Activated gamma-delta T cell (primary cell): ENCODE measurements around the gene PRCP.

Experiments used
- DNase-seq: peaks from one replicate; lab custom pipeline; 2025; lab: John Stamatoyannopoulos, UW

Gene PRCP

GRCh38 chr11:82782825-82783374 lies 117.3 kb downstream of the PRCP start:
- no peak for DNase-seq

- DNase-seq = no peak
These were observed 121.5 kb downstream of the PRCP start for GRCh38 chr11:82778776-82779175.

- DNase-seq = no peak
These were observed 123.9 kb downstream of the PRCP start for GRCh38 chr11:82776377-82776776.

- DNase-seq = no peak
These were observed 124.4 kb downstream of the PRCP start for GRCh38 chr11:82775736-82776346.

GRCh38 chr11:82775218-82775617 lies 125.0 kb downstream of the PRCP start:
- no peak for DNase-seq
